Measurements from ENCODE around the gene PCBD2. TPM values are rescaled to one million over a fixed set of nuclear protein-coding genes. Genes with fewer than 3 reads are reported as not detected.
"Not testable (repeated sequence)": the region's sequence is repeated elsewhere in the genome, so short reads cannot be mapped to it uniquely, and the experiment has no call there.

PCBD2 gene
- total and polyA plus RNA-seq, 2 of the 8 experiments (the other 6 are each of a cell fraction or from before 2014, with no cell fraction given), result 4.8 to 10.3 TPM

GRCh38 chr5:134910752-134911151, 5.8 kb downstream of the PCBD2 start:
- H2AFZ ChIP-seq (ENCODE audit: low read length); H3K56ac ChIP-seq (replicated peaks; ENCODE audit: insufficient read length, low read depth, low read length); H3K27me3 ChIP-seq (replicated peaks in 1 of 4; ENCODE audit: control insufficient read depth in 3 of 4, extremely low read depth in 1 of 4, insufficient read depth in 3 of 4, low read length in 3 of 4); H2BK20ac ChIP-seq (ENCODE audit: low read length); H2BK120ac ChIP-seq (replicated peaks; ENCODE audit: low read depth, low read length); H3K4me3 ChIP-seq (ENCODE audit: extremely low read depth in 1 of 4, insufficient read depth in 2 of 4, low read depth in 3 of 4, low read length in 4 of 4); H3K4me2 ChIP-seq (ENCODE audit: insufficient read depth in 1 of 2, low read depth in 2 of 2, low read length in 2 of 2); H2AK5ac ChIP-seq (ENCODE audit: low read depth, low read length); FAIRE-seq; DNase-seq (ENCODE audit: low read depth in 1 of 2, low spot score in 2 of 2); POLR2A ChIA-PET (ENCODE audit: partially characterized antibody); H3K4me1 ChIP-seq (replicated peaks in 1 of 4; ENCODE audit: control insufficient read depth in 3 of 4, insufficient read depth in 4 of 4, low read length in 3 of 4); H4K8ac ChIP-seq (ENCODE audit: extremely low read depth, insufficient read depth, low read length); H2BK5ac ChIP-seq (ENCODE audit: low read depth, low read length); H4K91ac ChIP-seq (replicated peaks; ENCODE audit: insufficient read length, low read length); H3K9me3 ChIP-seq (ENCODE audit: insufficient read depth in 2 of 2, low read depth in 1 of 2, low read length in 1 of 2); H3K23me2 ChIP-seq (ENCODE audit: low read depth, low read length); H3K27ac ChIP-seq (ENCODE audit: low read depth, low read length); H3K14ac ChIP-seq (ENCODE audit: insufficient read length); H4K20me1 ChIP-seq (replicated peaks in 1 of 2; ENCODE audit: control insufficient read depth in 1 of 2, insufficient read depth in 2 of 2, low read length in 2 of 2); H3K4ac ChIP-seq (replicated peaks; ENCODE audit: insufficient read length, low read depth, low read length); H2BK15ac ChIP-seq (ENCODE audit: low read length); H3K79me2 ChIP-seq (ENCODE audit: control insufficient read depth in 1 of 2, insufficient read depth in 2 of 2, low read length in 2 of 2); H3K79me1 ChIP-seq (ENCODE audit: low read depth, low read length); H3K23ac ChIP-seq (ENCODE audit: insufficient read length); H2BK12ac ChIP-seq (ENCODE audit: low read depth, low read length); H3K18ac ChIP-seq (ENCODE audit: extremely low read depth, low read length); H4K5ac ChIP-seq (ENCODE audit: insufficient read length, low read depth, low read length); H3K9ac ChIP-seq (replicated peaks in 1 of 4; ENCODE audit: extremely low read depth in 1 of 4, low read depth in 3 of 4, low read length in 3 of 4): not testable (repeated sequence)
- 88% methylated on average over 2 of the region's 2 CpGs; no CpG with 5 or more reads in 1 of the 2 experiments for WGBS, 2 experiments (ENCODE audit: extremely low coverage in 1 of 2, insufficient coverage in 1 of 2, insufficient read length in 1 of 2, insufficient replicate concordance in 2 of 2, low coverage in 1 of 2, low lambda C conversion rate in 2 of 2, missing lambda C conversion rate in 1 of 2)
- peaks cover 0 to 11% (median 4%) of the 10 kb centered on the region in 4 experiments; a peak in 5 of 8 replicates for H3K36me3 ChIP-seq (ENCODE audit: control insufficient read depth in 2 of 4, insufficient read depth in 4 of 4, low read length in 3 of 4)
- CTCF ChIA-PET (ENCODE audit: partially characterized antibody), result interaction anchor here (0.6 to 1.7 kb wide), 2 partner anchors 10 to 36 kb away, joined by 3 read pairs; partner anchors contain the start of gene TXNDC15
